Activated naive CD4-positive, alpha-beta T cell treated with anti-CD3 and anti-CD28 coated beads, Interleukin-2, amount 10 ng/mL, durations not matched to agents 7 days and 5 days (primary cell): ENCODE results near the gene SLC6A8.

Experiments
- CTCF ChIA-PET: fragments of 350-600 bp; sonication (Branson Sonifier 250); formaldehyde crosslinking; loops from one replicate; lab custom pipeline; 2021; ENCODE audit warnings: antibody characterized with exemption; lab: Charles Lee
- DNase-seq: peaks from one replicate; pipeline ENCODE4 v3.0.0-alpha.2; 2020
- H3K27ac Mint-ChIP-seq: one replicate; pipeline ENCODE4 v1.8.0; 2021; ENCODE audit warnings: mild to moderate bottlenecking, moderate library complexity, mixed read lengths
- H3K27me3 Mint-ChIP-seq: one replicate; pipeline ENCODE4 v1.8.0; 2021; ENCODE audit warnings: mild to moderate bottlenecking, mixed read lengths
- H3K36me3 Mint-ChIP-seq: one replicate; pipeline ENCODE4 v1.8.0; 2021; ENCODE audit warnings: mixed read lengths
- H3K4me1 Mint-ChIP-seq: one replicate; pipeline ENCODE4 v1.8.0; 2021; ENCODE audit warnings: mixed read lengths
- H3K4me3 Mint-ChIP-seq: one replicate; pipeline ENCODE4 v1.8.0; 2021; ENCODE audit warnings: mild to moderate bottlenecking, moderate library complexity, mixed read lengths
- H3K9me3 Mint-ChIP-seq: one replicate; pipeline ENCODE4 v1.8.0; 2021; ENCODE audit warnings: mixed read lengths

SLC6A8 gene

DNA sequence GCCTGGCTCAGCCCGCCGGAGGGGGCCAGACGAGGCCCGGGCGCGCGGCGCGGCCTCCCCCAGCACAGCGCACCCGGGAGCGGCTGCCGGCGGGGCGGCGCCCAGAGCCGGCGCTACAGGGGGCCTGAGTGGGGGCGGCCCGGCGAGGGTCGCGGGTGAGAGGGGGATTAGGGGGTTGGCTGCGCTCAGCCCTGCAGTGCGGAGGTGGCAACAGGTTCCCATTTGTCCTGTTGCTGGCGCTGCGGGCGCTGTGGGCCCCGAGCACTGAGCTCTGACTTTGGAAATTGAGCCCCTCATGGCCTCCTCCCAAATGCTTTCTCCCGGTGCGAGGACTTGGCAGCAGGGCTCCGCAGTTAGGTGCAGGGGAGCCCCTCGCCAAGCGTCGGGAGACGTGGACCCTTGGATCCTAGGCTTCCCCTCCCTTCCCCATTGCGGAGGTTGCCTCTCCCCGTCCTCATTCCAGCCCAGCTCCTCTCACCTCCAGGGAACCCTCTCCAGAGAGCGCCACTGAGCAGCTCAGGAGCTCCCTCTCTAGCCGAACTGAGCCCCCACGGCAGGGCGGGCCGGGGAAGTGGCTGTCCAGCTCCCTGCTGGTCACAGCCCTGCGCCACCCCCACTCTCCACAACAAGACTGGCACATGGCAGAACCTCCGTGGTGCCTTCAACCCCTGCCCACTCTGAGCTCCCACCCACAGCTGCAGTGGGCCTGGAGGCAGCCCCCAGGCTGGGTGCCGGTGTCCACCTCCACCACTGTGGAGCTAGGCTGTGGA is 43.2 kb upstream of the SLC6A8 start:
- H3K9me3 Mint-ChIP-seq: no peaks in the 10 kb centered on the region
- peaks cover 96% of the 10 kb centered on the region for H3K27me3 Mint-ChIP-seq
- H3K27ac Mint-ChIP-seq: no peak overlapping the region
- no peaks in the 10 kb centered on the region for H3K36me3 Mint-ChIP-seq
- CTCF ChIA-PET: interaction anchor here (0.7 to 3.9 kb wide), 11 partner anchors 8 to 110 kb away, joined by 3 to 14 read pairs (median 3); no protein-coding TSS in a partner anchor
- no peak for DNase-seq
- H3K4me1 Mint-ChIP-seq: peaks cover 10% of the 10 kb centered on the region
- no peak overlapping the region for H3K4me3 Mint-ChIP-seq

DNA sequence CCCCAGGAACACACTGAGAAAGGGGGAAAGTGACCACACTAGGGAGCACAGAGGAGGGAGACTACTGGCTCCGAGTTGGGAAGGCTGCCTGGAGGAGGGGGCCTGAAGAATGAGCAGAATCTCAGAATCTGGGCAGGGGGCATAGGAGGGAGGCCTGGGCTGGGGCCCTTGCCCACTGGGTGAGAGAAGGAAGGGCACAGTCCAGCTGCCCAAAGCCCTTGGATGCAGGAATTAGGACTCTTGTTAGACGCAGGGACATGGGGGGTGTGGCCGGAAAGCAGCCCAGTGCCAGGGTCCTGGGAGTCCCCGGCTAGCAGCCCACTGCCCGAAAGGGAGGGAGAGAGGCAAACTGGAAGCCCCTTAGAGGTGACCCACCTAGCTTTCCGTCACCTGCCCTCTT is 42.6 kb upstream of the SLC6A8 start:
- no peak for DNase-seq
- Mint-ChIP-seq H3K9me3 (no peaks in the 10 kb centered on the region), H3K27me3 (peaks cover 94% of the 10 kb centered on the region), H3K36me3 (no peaks in the 10 kb centered on the region), H3K4me1 (peaks cover 10% of the 10 kb centered on the region), H3K27ac (no peak overlapping the region), H3K4me3 (no peak overlapping the region)
- CTCF ChIA-PET: interaction anchor here (0.7 to 3.9 kb wide), 10 partner anchors 9 to 111 kb away, joined by 3 to 14 read pairs (median 4); no protein-coding TSS in a partner anchor

DNA sequence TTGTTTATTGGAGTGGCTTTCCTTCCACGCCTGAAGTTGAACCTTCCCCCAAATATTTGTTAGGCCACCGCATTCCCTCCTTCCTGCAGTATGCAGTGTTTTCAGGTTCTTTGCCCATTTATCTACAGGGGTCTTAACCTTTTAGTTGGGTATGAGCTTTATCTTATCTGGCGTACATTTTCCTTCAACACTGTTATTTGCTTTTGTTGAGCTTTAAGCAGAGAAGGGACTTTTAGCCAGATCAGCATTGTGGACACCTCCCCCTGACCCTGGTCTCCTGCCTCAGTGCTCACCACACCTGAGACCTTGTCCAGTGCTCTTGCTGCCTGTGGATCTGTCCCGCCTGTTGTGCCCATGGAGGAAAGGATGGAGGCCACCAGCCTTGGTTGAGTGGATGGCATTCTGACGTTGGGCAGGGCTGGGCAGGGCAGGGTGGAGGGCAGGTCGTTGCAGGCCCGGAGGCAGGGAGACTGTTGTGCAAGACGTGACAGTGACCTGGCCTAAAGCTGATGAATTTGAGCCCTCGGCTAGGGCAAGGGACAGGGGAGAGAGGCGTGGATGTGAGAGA is 41.7 kb upstream of the SLC6A8 start:
- CTCF ChIA-PET: interaction anchor here (0.9 to 3.9 kb wide), 9 partner anchors 9 to 704 kb away, joined by 3 to 14 read pairs (median 4); no protein-coding TSS in a partner anchor
- Mint-ChIP-seq H3K4me3 (no peak overlapping the region), H3K27me3 (peaks cover 91% of the 10 kb centered on the region), H3K36me3 (no peaks in the 10 kb centered on the region), H3K27ac (no peak overlapping the region), H3K9me3 (no peaks in the 10 kb centered on the region), H3K4me1 (peaks cover 10% of the 10 kb centered on the region)
- no peak for DNase-seq

DNA sequence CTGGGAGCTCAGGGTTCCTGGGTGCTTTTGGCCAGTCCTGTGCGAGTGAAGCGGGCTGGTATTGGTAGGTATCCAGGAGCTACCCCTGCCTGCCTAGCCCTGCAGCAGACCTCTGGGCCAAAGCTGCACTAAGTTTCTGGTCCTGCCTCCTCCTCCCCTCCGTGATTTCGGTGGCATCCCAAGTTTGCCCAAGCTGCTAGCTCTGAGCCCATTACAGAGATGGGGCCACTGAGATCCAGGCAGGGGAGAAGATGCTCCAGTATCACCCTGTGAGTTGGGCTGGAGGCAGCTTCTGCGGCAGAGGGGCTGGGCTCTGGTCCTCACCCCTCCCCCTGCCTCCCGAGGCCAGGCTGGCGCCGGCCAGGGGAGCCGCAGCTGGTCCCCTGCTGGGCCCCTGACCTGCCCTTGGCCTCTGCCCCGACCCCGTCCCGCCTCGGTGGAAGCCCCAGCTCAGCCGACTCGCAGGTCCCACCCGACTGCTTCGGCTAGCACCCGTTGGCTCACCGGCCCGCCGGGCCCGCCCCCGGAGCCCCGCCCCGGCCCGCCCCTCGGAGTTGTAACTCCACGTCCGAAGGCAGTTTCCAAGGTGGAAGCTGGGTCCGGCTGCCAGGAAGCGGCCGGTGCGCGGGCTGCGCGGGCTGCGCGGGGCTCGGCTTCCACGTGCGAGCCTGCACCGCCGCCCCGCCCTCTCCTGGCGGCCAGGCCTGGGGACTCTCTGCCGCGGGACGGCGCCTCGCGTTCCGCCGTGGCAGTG is 40.9 kb upstream of the SLC6A8 start, which contains the start of gene DUSP9:
Gene DUSP9 (plus strand): TSS at position 584 of the 754 bp plus-strand sequence. CDS start 751 bp downstream, outside the sequence.
- no peak within 1 kb of the TSS for H3K27ac Mint-ChIP-seq
- H3K4me3 Mint-ChIP-seq: no peak within 1 kb of the TSS
- CTCF ChIA-PET: interaction anchor here (1.2 to 3.9 kb wide), 7 partner anchors 11 to 705 kb away, joined by 3 to 14 read pairs (median 11); no protein-coding TSS in a partner anchor
- peaks cover 7% of the 10 kb centered on the region for H3K4me1 Mint-ChIP-seq
- DNase-seq: no peak
- H3K27me3 Mint-ChIP-seq: peaks cover 91% of the 10 kb centered on the region
- no peaks in the 10 kb centered on the region for H3K9me3 Mint-ChIP-seq
- no peaks in the 10 kb centered on the region for H3K36me3 Mint-ChIP-seq

DNA sequence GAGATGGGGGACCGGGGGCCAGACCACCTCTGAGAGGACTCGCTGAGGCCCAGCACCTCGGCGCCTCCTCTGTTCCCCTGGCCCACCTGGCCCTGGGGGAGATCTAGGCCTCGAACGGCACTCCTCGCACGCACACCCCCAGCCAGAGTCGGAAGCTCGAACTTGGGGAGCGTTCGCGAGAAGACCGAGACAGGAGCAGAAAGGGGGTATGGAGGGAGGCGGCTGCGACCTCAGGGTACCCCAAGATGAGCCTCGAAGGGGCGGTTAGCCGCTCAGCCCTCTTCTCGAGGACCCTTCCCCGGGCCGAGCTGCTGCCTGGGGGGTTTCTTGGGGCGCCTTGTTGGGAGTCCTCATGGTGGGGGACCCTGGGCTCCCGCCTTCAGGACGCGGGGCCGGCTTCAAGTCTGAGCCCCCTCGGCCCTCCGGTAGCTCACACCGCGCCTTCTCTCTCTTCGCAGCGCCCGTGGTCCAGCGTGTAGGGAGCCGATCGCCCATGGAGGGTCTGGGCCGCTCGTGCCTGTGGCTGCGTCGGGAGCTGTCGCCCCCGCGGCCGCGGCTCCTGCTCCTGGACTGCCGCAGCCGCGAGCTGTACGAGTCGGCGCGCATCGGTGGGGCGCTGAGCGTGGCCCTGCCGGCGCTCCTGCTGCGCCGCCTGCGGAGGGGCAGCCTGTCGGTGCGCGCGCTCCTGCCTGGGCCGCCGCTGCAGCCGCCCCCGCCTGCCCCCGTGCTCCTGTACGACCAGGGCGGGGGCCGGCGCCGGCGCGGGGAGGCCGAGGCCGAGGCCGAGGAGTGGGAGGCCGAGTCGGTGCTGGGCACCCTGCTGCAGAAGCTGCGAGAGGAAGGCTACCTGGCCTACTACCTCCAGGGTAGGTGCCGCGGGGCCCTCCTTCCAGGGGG is 40.0 kb upstream of the SLC6A8 start:
- CTCF ChIA-PET: interaction anchor here (1.2 to 3.9 kb wide), 9 partner anchors 8 to 108 kb away, joined by 3 to 16 read pairs (median 12); no protein-coding TSS in a partner anchor
- Mint-ChIP-seq H3K27me3 (peaks cover 87% of the 10 kb centered on the region), H3K27ac (no peak overlapping the region), H3K4me1 (peaks cover 5% of the 10 kb centered on the region), H3K9me3 (no peaks in the 10 kb centered on the region), H3K36me3 (no peaks in the 10 kb centered on the region), H3K4me3 (no peak overlapping the region)
- no peak for DNase-seq

DNA sequence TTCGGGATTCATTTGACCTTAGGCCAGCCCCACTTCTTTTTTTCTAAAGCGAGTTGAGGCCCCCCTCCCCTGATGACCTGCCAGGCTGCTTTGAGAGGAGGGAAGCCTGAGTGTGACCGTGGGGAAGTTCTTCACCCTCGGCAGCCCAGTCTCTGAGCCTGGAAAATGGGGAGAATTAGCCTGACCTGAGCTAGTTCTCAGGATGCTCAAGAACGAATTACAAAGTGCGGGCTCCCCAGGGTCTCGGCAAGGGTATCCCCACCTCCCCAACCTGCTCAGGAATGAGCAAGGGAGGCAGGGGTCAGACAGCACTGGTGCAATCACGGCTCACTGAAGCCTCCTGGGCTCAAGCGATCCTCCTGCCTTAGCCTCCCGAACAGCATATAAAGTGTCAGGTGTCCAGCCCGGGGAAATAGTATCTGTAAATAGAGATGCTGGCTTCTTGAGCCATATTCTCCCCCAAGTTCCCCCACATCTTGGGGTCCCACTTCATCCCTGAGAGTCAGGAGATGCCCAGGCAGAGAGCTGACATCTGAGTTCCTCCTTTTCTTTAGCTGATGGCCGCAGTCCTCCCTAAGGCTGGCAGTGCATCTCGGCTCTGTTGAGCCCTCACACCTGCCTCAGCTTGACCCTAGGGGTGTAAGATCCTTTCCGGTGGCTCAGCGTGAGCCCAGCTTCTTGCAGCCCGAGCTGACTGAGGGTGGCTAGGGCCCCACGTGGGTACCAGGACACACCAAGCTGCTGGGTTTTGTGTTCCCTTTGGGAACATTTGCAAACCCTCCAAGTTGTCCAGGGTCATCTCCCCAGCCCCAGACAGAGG is 39.2 kb upstream of the SLC6A8 start:
- no peak overlapping the region for H3K4me3 Mint-ChIP-seq
- H3K36me3 Mint-ChIP-seq: no peaks in the 10 kb centered on the region
- CTCF ChIA-PET: interaction anchor here (1.2 to 3.6 kb wide), 7 partner anchors 9 to 109 kb away, joined by 3 to 16 read pairs (median 8); no protein-coding TSS in a partner anchor
- H3K4me1 Mint-ChIP-seq: peaks cover 2% of the 10 kb centered on the region
- no peaks in the 10 kb centered on the region for H3K9me3 Mint-ChIP-seq
- peaks cover 79% of the 10 kb centered on the region for H3K27me3 Mint-ChIP-seq
- DNase-seq: no peak
- no peak overlapping the region for H3K27ac Mint-ChIP-seq

DNA sequence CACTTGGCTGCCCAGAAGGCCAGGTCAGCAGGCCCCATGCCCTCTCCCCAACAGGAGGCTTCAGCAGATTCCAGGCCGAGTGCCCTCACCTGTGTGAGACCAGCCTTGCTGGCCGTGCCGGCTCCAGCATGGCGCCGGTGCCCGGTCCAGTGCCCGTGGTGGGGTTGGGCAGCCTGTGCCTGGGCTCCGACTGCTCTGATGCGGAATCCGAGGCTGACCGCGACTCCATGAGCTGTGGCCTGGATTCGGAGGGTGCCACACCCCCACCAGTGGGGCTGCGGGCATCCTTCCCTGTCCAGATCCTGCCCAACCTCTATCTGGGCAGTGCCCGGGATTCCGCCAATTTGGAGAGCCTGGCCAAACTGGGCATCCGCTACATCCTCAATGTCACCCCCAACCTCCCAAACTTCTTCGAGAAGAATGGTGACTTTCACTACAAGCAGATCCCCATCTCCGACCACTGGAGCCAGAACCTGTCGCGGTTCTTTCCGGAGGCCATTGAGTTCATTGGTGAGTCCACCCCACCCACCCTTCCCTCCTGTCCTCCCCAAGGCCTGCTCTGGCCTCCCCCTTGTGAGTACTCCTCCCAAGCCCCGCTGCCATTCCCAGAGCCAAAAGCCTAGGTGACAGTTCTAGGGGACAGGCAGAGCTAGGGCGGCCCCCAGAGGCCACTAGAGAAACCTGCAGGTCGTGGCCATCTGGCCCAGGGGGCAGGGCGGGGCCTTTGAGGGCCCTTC is 38.4 kb upstream of the SLC6A8 start:
- peaks cover 71% of the 10 kb centered on the region for H3K27me3 Mint-ChIP-seq
- DNase-seq: peak; percentile 48
- H3K27ac Mint-ChIP-seq: no peak overlapping the region
- H3K9me3 Mint-ChIP-seq: no peaks in the 10 kb centered on the region
- CTCF ChIA-PET: interaction anchor here (1.7 to 3.6 kb wide), 7 partner anchors 12 to 110 kb away, joined by 3 to 16 read pairs (median 8); no protein-coding TSS in a partner anchor
- H3K36me3 Mint-ChIP-seq: no peaks in the 10 kb centered on the region
- no peak overlapping the region for H3K4me3 Mint-ChIP-seq
- peaks cover 2% of the 10 kb centered on the region for H3K4me1 Mint-ChIP-seq

DNA sequence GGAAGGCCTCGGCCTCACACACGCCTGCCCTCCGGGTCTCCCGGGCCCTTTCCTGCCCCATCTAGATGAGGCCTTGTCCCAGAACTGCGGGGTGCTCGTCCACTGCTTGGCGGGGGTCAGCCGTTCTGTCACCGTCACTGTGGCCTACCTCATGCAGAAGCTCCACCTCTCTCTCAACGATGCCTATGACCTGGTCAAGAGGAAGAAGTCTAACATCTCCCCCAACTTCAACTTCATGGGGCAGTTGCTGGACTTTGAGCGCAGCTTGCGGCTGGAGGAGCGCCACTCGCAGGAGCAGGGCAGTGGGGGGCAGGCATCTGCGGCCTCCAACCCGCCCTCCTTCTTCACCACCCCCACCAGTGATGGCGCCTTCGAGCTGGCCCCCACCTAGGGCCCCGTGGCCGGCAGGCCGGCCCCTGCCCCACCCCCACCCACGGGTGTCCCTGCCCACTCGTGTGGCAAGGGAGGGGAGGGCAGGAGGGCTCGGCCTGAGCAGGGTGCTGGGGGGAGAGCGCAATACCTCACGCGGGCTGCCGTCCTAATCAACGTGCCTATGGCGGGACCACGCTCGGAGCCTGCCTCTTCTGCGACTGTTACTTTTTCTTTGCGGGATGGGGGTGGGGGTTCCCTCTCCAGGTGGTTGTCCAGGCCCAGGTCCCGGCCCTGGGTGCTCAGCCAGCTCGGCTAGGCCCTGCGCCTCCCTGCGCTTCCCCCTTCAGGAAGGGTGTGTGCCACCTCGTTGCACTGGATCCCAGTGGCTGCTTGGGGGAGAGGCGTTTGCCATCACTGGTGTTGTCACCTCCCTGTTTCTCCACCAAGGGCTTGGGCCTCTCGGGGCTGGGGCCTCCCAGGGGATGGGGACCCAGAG is 37.6 kb upstream of the SLC6A8 start:
- no peak overlapping the region for H3K4me3 Mint-ChIP-seq
- H3K9me3 Mint-ChIP-seq: no peaks in the 10 kb centered on the region
- no peak overlapping the region for H3K27ac Mint-ChIP-seq
- CTCF ChIA-PET: interaction anchor here (1.7 to 3.6 kb wide), 4 partner anchors 11 to 111 kb away, joined by 7 to 16 read pairs (median 10); no protein-coding TSS in a partner anchor
- H3K27me3 Mint-ChIP-seq: peaks cover 63% of the 10 kb centered on the region
- no peaks in the 10 kb centered on the region for H3K4me1 Mint-ChIP-seq
- DNase-seq: no peak
- H3K36me3 Mint-ChIP-seq: no peaks in the 10 kb centered on the region

DNA sequence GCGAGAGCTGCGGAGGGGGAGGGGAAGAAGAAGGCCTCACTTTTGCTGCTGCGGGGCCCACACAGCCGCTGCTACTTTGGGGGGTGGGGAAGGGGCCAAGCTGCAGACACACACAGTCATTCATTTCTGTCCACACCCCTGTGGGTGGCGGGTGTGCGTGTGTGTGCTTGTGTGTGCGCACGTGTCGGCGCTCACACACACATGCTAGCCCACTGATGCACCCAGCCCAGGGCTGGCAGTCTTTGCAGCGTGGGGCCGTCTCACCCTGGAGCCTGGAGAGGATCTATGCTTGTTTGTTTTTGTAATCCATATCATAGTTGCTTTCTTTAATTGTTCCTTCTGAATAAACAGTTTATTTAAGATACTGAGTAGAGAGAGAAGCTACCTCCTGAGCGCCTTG is 36.8 kb upstream of the SLC6A8 start:
- no peak overlapping the region for H3K4me3 Mint-ChIP-seq
- no peak for DNase-seq
- H3K27ac Mint-ChIP-seq: no peak overlapping the region
- CTCF ChIA-PET: interaction anchor here (1.7 to 3.6 kb wide), 3 partner anchors 10 to 112 kb away, joined by 7 to 16 read pairs (median 8); no protein-coding TSS in a partner anchor
- no peaks in the 10 kb centered on the region for H3K4me1 Mint-ChIP-seq
- no peaks in the 10 kb centered on the region for H3K9me3 Mint-ChIP-seq
- no peaks in the 10 kb centered on the region for H3K36me3 Mint-ChIP-seq
- peaks cover 55% of the 10 kb centered on the region for H3K27me3 Mint-ChIP-seq

DNA sequence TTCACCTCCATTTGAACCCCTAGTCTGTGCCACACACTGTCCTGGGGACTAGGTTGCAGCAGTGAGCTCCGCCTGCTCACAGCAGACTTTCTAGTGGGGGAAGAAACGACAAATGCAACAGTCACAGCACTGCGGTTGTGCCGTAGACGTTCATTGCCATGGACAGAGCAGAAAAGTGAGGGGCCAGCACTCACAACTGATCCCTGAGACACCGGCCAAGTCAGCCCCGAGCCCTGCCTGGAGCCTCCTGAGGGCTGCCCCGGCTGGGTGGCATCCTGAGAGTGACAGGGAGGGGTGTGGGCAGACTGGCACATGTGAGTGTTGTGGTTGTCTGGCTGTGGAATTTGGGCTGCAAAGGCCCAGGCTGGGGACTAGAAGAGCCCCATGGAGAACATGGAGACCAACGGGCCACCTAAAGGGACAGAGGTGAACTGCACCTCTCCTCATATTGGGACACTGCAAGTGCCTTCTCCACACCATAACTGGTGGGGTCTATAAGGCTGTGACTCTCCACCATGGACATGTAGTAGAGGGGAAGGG is 36.1 kb upstream of the SLC6A8 start:
- CTCF ChIA-PET: interaction anchor here (0.7 to 3.1 kb wide), 7 partner anchors 12 to 620 kb away, joined by 3 to 9 read pairs (median 4); no protein-coding TSS in a partner anchor
- Mint-ChIP-seq H3K4me1 (no peaks in the 10 kb centered on the region), H3K36me3 (no peaks in the 10 kb centered on the region), H3K4me3 (no peak overlapping the region), H3K9me3 (no peaks in the 10 kb centered on the region), H3K27ac (no peak overlapping the region), H3K27me3 (peaks cover 49% of the 10 kb centered on the region)
- no peak for DNase-seq

DNA sequence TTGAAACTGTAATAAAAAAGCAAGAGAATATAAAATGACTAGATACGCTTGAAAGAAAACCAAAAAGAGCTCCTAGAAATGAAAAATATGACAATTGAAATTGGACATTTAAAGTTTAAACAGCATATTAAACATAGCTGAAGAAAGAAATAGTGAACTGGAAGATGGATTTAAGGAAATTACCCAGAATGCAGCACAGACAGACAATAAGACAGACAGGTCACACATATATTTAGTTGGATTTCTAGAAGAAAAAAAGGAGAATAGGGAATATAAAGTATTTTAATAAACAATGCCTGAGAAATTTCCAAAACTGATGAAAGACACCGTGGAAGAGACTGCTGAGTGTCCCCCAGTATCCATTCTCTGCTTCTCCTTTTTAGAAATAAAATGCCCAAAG is 34.2 kb upstream of the SLC6A8 start:
- CTCF ChIA-PET: interaction anchor here (1.2 to 3.1 kb wide), 2 partner anchors 14 to 114 kb away, joined by 5 to 6 read pairs; no protein-coding TSS in a partner anchor

More for the DNA sequence above, 34.2 kb upstream of the SLC6A8 start:
- H3K4me3 Mint-ChIP-seq: no peak overlapping the region
- no peak for DNase-seq
- H3K9me3 Mint-ChIP-seq: no peaks in the 10 kb centered on the region
- no peaks in the 10 kb centered on the region for H3K36me3 Mint-ChIP-seq
- H3K27me3 Mint-ChIP-seq: peaks cover 40% of the 10 kb centered on the region
- H3K27ac Mint-ChIP-seq: no peak overlapping the region
- H3K4me1 Mint-ChIP-seq: no peaks in the 10 kb centered on the region
